Left lung (tissue), 10 donors: ENCODE measurements around the gene MAGI1. TPM values are rescaled to one million over a fixed set of nuclear protein-coding genes. Genes with fewer than 3 reads are reported as not detected.
"Not testable (repeated sequence)": the region's sequence is repeated elsewhere in the genome, so short reads cannot be mapped to it uniquely, and the experiment has no call there.

Experiments
- ATAC-seq: fragments of 200-7000 bp; cut with Tn5 transposase; one replicate; pipeline ENCODE4 v1.9.1; 2020; ENCODE audit warnings: moderate library complexity
- DNase-seq, 4 donors: peaks; one replicate each; pipeline ENCODE4 v3.0.0-alpha.2; 2013 to 2020
- H3K27ac ChIP-seq, 2 donors: fragments of 200-600 bp; sonication (generic) in 1 of 2; one replicate each; pipeline versions ENCODE4 v1.5.0 to v1.8.0; 2020 to 2021
- H3K27me3 ChIP-seq, 2 donors: fragments of 200-600 bp; sonication (generic) in 1 of 2; one replicate each; pipeline versions ENCODE4 v1.5.0 to v1.8.0; 2020 to 2021
- H3K36me3 ChIP-seq, 2 donors: fragments of 200-600 bp; sonication (generic) in 1 of 2; one replicate each; pipeline versions ENCODE4 v1.5.0 to v1.8.0; 2020 to 2021
- H3K4me1 ChIP-seq, 2 donors: fragments of 200-600 bp; one replicate each; pipeline ENCODE4 v1.8.0; 2021
- H3K4me3 ChIP-seq, 2 donors: fragments of 200-600 bp; sonication (generic) in 1 of 2; one replicate each; pipeline versions ENCODE4 v1.5.0 to v1.8.0; 2020 to 2021; ENCODE audit warnings: mild to moderate bottlenecking in 1 of 2
- H3K9me3 ChIP-seq, 2 donors: fragments of 200-600 bp; sonication (generic) in 1 of 2; one replicate each; pipeline versions ENCODE4 v1.5.0 to v1.8.0; 2020 to 2021
- intact Hi-C, 2 donors: fragments of 100-400 bp; cut with DNase I; formaldehyde crosslinking; loops; one replicate each; pipeline versions ENCODE4 v1.11.2 to v1.14.2; 2022
- polyA plus RNA-seq, 6 donors: library from polyadenylated mRNA; unstranded; fragments of 120-200 nt; gene quantifications; one replicate each; pipeline ENCODE4 v1.2.1, GENCODE V29; 2013; ENCODE audit not compliant: insufficient read length in 6 of 6
- total RNA-seq, 2 donors: library from RNA; stranded (reverse); fragmentation: NEBNext Ultra II Directional; extraction: Animal tissue kit (Norgen Biotek cat#: 25700); gene quantifications; one replicate each; pipeline ENCODE4 v1.2.1, GENCODE V29; 2021
- TF ChIP-seq, protein P1 (sequence below), 2 donors: fragments of 200-600 bp; sonication (generic) in 1 of 2; IDR thresholded peaks; one replicate each; pipeline versions ENCODE4 v1.5.0 to v1.8.0; 2021; ENCODE audit warnings: antibody characterized with exemption in 2 of 2
- donor health status: DM: no; HTN: yes; CAD: no.
- donor health status: DM: no; HTN: no; CAD: no.

Gene MAGI1
- total and polyA plus RNA-seq, 8 donors = 25.4 to 32.0 (median 28.7) TPM

DNA sequence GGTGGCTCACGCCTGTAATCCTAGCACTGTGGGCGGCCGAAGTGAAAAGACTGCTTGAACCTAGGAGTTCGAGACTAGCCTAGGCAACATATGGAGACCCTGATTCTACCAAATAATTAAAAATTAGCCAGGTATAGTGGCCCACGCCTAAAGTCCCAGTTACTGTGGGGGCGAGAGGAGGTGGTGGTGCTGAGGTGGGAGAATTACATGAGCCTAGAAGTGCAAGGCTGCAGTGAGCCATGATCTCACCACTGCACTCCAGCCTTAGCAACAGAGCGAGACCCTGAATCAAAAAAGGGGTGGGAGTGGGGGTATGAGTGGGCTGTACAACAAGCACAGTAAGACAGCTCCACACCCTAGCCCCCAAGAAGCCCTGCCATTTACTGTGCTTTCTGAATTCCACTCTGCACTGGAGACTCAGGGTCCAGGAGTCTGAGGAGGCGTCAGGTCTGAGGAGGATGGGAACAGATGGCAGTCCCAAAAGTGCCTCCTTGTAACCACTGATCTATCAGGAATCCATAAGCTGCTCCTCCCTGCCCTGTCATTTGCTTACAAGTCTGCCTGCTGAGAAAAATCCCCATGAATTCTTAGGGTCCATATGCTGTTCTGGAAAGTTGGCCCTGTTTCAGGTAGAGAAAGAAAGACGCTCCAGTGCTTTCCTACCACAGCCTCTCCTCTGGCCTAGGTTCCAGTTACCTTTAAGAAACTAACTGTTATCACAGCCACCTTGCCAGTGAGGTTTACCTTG lies 171.1 kb downstream of the MAGI1 start:
- ATAC-seq (no peak), DNase-seq (no peak)
- H3K36me3 ChIP-seq = no peaks in the 10 kb centered on the region
- H3K4me1 ChIP-seq = no peaks in the 10 kb centered on the region
- intact Hi-C loops = no loop called here
- no peak overlapping the region for H3K4me3 ChIP-seq
- TF ChIP-seq, protein P1, sequence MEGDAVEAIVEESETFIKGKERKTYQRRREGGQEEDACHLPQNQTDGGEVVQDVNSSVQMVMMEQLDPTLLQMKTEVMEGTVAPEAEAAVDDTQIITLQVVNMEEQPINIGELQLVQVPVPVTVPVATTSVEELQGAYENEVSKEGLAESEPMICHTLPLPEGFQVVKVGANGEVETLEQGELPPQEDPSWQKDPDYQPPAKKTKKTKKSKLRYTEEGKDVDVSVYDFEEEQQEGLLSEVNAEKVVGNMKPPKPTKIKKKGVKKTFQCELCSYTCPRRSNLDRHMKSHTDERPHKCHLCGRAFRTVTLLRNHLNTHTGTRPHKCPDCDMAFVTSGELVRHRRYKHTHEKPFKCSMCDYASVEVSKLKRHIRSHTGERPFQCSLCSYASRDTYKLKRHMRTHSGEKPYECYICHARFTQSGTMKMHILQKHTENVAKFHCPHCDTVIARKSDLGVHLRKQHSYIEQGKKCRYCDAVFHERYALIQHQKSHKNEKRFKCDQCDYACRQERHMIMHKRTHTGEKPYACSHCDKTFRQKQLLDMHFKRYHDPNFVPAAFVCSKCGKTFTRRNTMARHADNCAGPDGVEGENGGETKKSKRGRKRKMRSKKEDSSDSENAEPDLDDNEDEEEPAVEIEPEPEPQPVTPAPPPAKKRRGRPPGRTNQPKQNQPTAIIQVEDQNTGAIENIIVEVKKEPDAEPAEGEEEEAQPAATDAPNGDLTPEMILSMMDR (IDR thresholded peaks at IDR 0.05) = no peak
- no peak overlapping the region for H3K27ac ChIP-seq
- no peaks in the 10 kb centered on the region for H3K9me3 ChIP-seq
- no peaks in the 10 kb centered on the region for H3K27me3 ChIP-seq

DNA sequence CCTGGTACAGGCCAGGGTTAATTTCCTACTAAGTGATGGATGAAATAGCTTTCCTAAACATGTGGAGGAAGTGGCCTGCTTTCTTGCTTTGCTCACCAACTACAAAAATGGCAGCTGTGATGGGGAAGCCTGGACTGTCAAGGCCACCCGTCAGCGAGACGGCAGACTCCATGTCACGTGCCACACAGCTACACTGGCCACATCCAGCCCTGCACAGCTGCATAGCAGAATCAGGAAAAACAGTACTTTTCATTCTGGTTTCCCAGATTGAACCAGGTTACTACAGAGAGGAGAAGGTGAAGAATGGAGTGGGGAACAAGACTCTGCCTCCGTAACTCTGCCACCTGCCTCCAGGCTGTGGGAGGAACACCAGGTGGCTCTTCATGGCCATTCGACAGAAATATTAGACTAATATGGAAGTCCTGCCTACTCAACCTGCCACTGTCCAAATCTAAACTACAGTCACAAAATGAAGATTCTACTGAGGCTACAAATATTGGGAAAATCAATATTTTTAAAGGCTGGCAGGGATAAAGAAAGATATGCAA lies 174.3 kb downstream of the MAGI1 start:
- ATAC-seq (no peak), DNase-seq (no peak)
- H3K9me3 ChIP-seq = no peaks in the 10 kb centered on the region
- H3K27ac ChIP-seq = no peak overlapping the region
- no peaks in the 10 kb centered on the region for H3K27me3 ChIP-seq
- TF ChIP-seq, protein P1 (IDR thresholded peaks at IDR 0.05) = no peak
- H3K4me1 ChIP-seq = no peaks in the 10 kb centered on the region
- H3K36me3 ChIP-seq = no peaks in the 10 kb centered on the region
- H3K4me3 ChIP-seq = no peak overlapping the region
- intact Hi-C loops = no loop called here

DNA sequence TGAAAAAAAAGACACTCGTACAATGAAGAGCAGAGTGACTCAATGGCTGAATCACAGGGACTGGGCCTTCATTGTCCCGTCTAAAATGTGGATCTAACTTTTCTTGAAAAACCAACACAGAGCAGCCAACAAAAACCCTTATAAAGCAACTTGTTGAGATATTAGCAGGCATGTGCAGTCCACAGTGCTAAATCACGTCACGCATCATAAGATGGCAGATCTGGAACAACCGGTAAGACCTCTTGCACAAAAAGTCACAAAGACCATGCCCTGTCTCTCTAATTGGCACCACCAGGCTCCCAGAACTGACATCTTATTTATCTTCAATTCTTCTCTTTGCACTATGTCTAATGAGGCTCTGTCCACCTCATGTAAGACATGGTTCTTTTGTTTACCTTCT lies 177.0 kb downstream of the MAGI1 start:
- H3K4me3 ChIP-seq = no peak overlapping the region
- no peaks in the 10 kb centered on the region for H3K27me3 ChIP-seq
- H3K27ac ChIP-seq = no peak overlapping the region
- DNase-seq (peak in 1 of 4 donors; percentile 32), ATAC-seq (peak; percentile 27)
- H3K9me3 ChIP-seq = no peaks in the 10 kb centered on the region
- no peaks in the 10 kb centered on the region for H3K36me3 ChIP-seq
- TF ChIP-seq, protein P1 (IDR thresholded peaks at IDR 0.05) = no peak
- no peaks in the 10 kb centered on the region for H3K4me1 ChIP-seq
- intact Hi-C loops = no loop called here

DNA sequence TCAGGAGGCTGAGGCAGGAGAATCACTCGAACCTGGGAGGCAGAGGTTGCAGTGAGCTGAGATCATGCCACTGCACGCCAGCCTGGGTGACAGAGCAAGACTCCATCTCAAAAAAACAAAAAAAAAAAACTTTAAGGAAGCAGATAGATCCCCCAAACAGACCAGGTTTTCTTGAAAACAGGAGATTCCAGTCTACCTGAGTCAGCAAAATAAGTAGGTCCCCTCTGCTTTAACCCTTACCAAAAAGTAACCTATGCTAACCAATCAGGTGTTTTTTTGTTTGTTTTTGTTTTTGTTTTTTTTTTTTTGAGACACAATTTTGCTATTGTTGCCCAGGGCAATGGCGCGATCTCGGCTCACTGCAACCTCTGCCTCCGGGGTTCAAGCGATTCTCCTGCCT lies 179.1 kb downstream of the MAGI1 start:
- H3K27me3 ChIP-seq, H3K4me3 ChIP-seq, intact Hi-C loops, ATAC-seq, H3K4me1 ChIP-seq, H3K9me3 ChIP-seq, DNase-seq, H3K27ac ChIP-seq, H3K36me3 ChIP-seq: not testable (repeated sequence)

DNA sequence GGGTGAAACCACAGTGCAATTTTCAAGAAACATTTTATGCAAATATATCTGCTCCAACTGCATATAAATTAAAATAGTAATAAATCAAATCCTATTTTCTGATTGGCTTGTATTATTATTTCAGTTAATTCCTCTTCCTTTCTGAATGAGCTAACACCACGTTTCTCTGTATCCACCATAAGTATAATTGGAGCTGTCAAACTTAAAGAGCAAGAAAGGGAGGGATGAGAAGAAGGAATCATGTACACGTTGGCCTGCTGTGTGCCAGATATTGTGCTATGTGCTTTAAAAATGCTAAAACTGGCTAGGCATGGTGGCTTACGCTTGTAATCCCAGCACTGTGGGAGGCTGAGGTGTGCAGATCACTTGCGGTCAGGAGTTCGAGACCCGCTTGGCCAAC lies 180.0 kb downstream of the MAGI1 start:
- no peak overlapping the region for H3K4me3 ChIP-seq
- DNase-seq (no peak), ATAC-seq (no peak)
- no peaks in the 10 kb centered on the region for H3K9me3 ChIP-seq
- TF ChIP-seq, protein P1 (IDR thresholded peaks at IDR 0.05) = no peak
- no peaks in the 10 kb centered on the region for H3K27me3 ChIP-seq
- peaks cover 0 to 5% of the 10 kb centered on the region in 2 donors for H3K4me1 ChIP-seq
- no peaks in the 10 kb centered on the region for H3K36me3 ChIP-seq
- no peak overlapping the region for H3K27ac ChIP-seq
- intact Hi-C loops = no loop called here
